Adrenal gland (tissue), 12 donors: ENCODE results near the gene GTPBP1. TPM values are rescaled to one million over a fixed set of nuclear protein-coding genes. Genes with fewer than 3 reads are reported as not detected.
A peak's percentile ranks its signal among the peaks of the same experiment; 100 is the strongest.

Experiments
- DNase-seq, 7 donors: peaks; one replicate each; pipeline ENCODE4 v3.0.0-alpha.2; 2019 to 2020
- H3K27ac ChIP-seq, 5 donors: fragments of 200-600 bp; sonication (generic) in 4 of 5; 1 replicate in 3 of 5; 2 replicates in 2 of 5; pipeline versions ENCODE4 v1.5.1 to v1.8.0; 2016 to 2020; ENCODE audit warnings: mild to moderate bottlenecking in 1 of 5
- H3K27me3 ChIP-seq: fragments of 200-600 bp; 2 replicates; pipeline ENCODE4 v1.8.0; 2021
- H3K36me3 ChIP-seq, 2 donors: fragments of 200-600 bp; replicated peaks in 1 of 2; 1 replicate in 1 of 2; 2 replicates in 1 of 2; pipeline versions ENCODE4 v1.5.1 to v1.8.0; 2018 to 2022
- H3K4me1 ChIP-seq, 2 donors: fragments of 200-600 bp; replicated peaks in 1 of 2; 1 replicate in 1 of 2; 2 replicates in 1 of 2; pipeline versions ENCODE4 v1.5.1 to v1.8.0; 2018 to 2021
- H3K4me3 ChIP-seq, 4 donors: fragments of 200-600 bp; sonication (generic) in 3 of 4; one replicate each; pipeline ENCODE4 v1.5.1; 2016 to 2018
- H3K9me3 ChIP-seq, 3 donors: fragments of 200-600 bp; sonication (generic) in 1 of 3; replicated peaks in 1 of 3; 1 replicate in 2 of 3; 2 replicates in 1 of 3; pipeline versions ENCODE4 v1.5.1 to v1.8.0; 2016 to 2021
- CTCF ChIP-seq, 6 experiments: fragments of 450-650 bp in 4 of 6; fragments of 200-600 bp in 2 of 6; sonication (generic) in 1 of 6; IDR thresholded peaks; 1 replicate in 5 of 6; 2 replicates in 1 of 6; pipeline versions ENCODE4 v1.5.1 to v1.8.0; 2016 to 2021; ENCODE audit warnings: antibody characterized with exemption in 6 of 6, mild to moderate bottlenecking in 2 of 6, moderate library complexity in 1 of 6
- POLR2A ChIP-seq, 2 donors: fragments of 450-650 bp; IDR thresholded peaks; one replicate each; pipeline ENCODE4 v1.6.1; 2017; ENCODE audit warnings: antibody characterized with exemption in 2 of 2, mild to moderate bottlenecking in 2 of 2, moderate library complexity in 1 of 2
- WGBS, 4 donors: extraction: QIAGEN DNeasy Blood & Tissue Kit in 2 of 4; methylation state at CpG; one replicate each; pipeline versions ENCODE4 v1.1.5 to v1.1.7; 2013 to 2017; 5-methylcytosine and 5-hydroxymethylcytosine counted together
- intact Hi-C, 2 donors: fragments of 100-400 bp; cut with DNase I; formaldehyde crosslinking; loops; one replicate each; pipeline versions ENCODE4 v1.14.1 to v1.15.0; 2022 to 2023
- polyA plus RNA-seq, 3 donors: library from polyadenylated mRNA; stranded (reverse); fragments of 200-250 nt in 2 of 3; fragments of 350-450 nt in 1 of 3; fragmentation: Illumina TruSeq in 1 of 3; extraction: RNeasy Lipid Tissue Mini Kit (QIAGEN cat#74804) in 1 of 3; gene quantifications; one replicate each; pipeline ENCODE4 v1.2.3, GENCODE V29; 2013 to 2014
- total RNA-seq, 9 donors: library from RNA; depleted of rRNA in 4 of 9; stranded (reverse); fragments of >200 nt in 4 of 9; fragments of 120-200 nt in 1 of 9; fragmentation: NEBNext Ultra II Directional in 1 of 9; extraction: Animal tissue kit (Norgen Biotek cat#: 25700) in 1 of 9; gene quantifications; one replicate each; pipeline versions ENCODE4 v1.1.0 to v1.2.4, GENCODE V29; 2013 to 2023
- donor health status: healthy with polysubstance abuse.
- donor health status: Bipolar disorder and iron deficiency.
- donor health status: DM: yes; HTN: yes; CAD: no.
- donor health status: DM: no; HTN: no; CAD: no.
- donor health status: DM: no; HTN: no; CAD: no.
- donor health status: DM: yes; HTN: yes; CAD: no.

GTPBP1 gene
- total and polyA plus RNA-seq, 12 donors, result 14.0 to 56.9 (median 37.0) TPM

- H3K27me3 ChIP-seq, result no peaks in the 10 kb centered on the region
- no peaks in the 10 kb centered on the region for H3K9me3 ChIP-seq
- H3K36me3 ChIP-seq, result peaks cover 0 to 72% of the 10 kb centered on the region in 2 donors
- no peak for TF ChIP-seq CTCF (IDR thresholded peaks at IDR 0.05)
- TF ChIP-seq POLR2A (IDR thresholded peaks at IDR 0.05), result no peak
- 82 to 89% (median 86%) methylated on average over 11 to 17 of the region's 17 CpGs for WGBS, 4 donors
- intact Hi-C loops, result no loop called here
- no peak for DNase-seq
- peaks cover 18 to 27% of the 10 kb centered on the region in 2 donors for H3K4me1 ChIP-seq
- H3K4me3 ChIP-seq, result no peak overlapping the region
- H3K27ac ChIP-seq, result no peak overlapping the region
Observed at GRCh38 chr22:38750638-38751037, 44.9 kb downstream of the GTPBP1 start.

DNA sequence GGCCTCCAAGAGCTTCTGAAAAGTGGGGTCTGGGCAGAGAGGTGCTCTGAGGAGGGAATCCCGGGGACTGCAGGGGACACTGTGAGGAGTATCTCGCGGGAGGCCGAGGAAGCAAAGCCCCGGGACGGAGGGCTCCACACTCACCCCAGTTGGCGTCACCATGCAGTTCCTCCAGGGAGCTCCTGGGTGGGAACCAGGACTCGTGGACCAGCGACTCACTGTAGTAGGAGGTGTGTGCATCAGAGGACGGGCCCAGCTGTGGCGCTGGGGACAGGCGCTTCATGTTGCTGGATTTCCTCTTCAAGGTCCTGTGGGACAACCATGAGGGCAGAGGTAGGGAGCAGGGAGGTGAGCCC is 45.3 kb downstream of the GTPBP1 start:
- H3K4me1 ChIP-seq, result peaks cover 19 to 27% of the 10 kb centered on the region in 2 donors
- intact Hi-C loops, result no loop called here
- no peak for DNase-seq
- no peaks in the 10 kb centered on the region for H3K9me3 ChIP-seq
- H3K27ac ChIP-seq, result peak overlapping the region in 1 of 5 donors; percentile 46
- TF ChIP-seq CTCF (IDR thresholded peaks at IDR 0.05), result no peak
- TF ChIP-seq POLR2A (IDR thresholded peaks at IDR 0.05), result no peak
- H3K27me3 ChIP-seq, result no peaks in the 10 kb centered on the region
- no peak overlapping the region for H3K4me3 ChIP-seq
- 80 to 88% (median 86%) methylated on average over 8 to 12 of the region's 12 CpGs for WGBS, 4 donors
- peaks cover 0 to 68% of the 10 kb centered on the region in 2 donors for H3K36me3 ChIP-seq

DNA sequence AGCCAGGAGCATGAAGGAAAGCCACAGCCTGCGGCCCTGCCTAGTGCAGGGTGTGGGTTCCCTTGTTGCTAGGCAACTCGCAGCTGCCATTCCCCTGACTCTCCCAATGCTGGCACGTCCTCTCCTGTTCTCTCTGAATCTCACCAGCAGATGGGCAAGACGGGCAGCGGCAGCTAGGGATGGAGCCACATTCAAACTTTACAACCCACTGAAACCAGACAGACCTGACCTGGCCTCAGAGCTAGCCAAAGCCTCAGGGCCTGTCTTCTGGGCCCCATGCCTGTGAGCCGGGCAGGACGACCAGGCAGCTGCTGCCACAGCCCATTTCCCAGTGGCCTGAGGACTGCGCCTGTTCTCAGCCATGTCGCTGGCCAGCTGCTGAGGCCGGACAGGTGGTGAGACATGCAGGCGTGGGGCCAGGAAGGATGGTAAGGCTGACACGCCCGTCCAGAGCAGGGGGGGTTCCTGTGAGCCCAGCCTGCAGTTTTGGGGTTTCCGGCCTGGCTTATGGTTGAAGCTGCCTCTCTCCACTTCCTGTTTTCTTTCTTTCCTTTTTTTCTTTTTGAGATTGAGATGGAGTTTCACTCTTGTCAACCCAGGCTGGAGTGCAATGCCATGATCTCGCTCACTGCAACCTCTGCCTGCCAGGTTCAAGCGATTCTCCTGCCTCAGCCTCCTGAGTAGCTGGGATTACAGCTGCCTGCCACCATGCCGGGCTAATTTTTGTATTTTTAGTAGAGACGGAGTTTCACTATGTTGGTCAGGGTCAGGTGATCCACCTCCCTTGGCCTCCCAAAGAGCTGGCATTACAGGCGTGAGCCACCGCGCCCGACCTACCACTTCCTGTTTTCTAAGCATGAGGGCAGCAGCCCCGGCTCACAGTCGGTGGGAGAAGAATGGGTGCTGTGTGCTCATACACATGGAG is 45.9 kb downstream of the GTPBP1 start:
- intact Hi-C loops, result no loop called here
- Histone ChIP-seq H3K27ac (peak overlapping the region in 2 of 5 donors; percentile 23 to 46), H3K9me3 (no peaks in the 10 kb centered on the region), H3K27me3 (no peaks in the 10 kb centered on the region), H3K36me3 (peaks cover 0 to 61% of the 10 kb centered on the region in 2 donors), H3K4me1 (peaks cover 25 to 33% of the 10 kb centered on the region in 2 donors), H3K4me3 (no peak overlapping the region)
- peak in 2 of 7 donors; percentile 41 to 59 for DNase-seq
- no peak for TF ChIP-seq CTCF (IDR thresholded peaks at IDR 0.05)
- no peak for TF ChIP-seq POLR2A (IDR thresholded peaks at IDR 0.05)
- WGBS, 4 donors, result 69 to 75% (median 72%) methylated on average over 21 to 24 of the region's 24 CpGs

- H3K27me3 ChIP-seq, result no peaks in the 10 kb centered on the region
- WGBS, 4 donors, result 18 to 31% (median 25%) methylated on average over 9 to 12 of the region's 12 CpGs
- H3K9me3 ChIP-seq, result no peaks in the 10 kb centered on the region
- peak overlapping the region; percentile 85 to 100 (median 94) for H3K27ac ChIP-seq
- intact Hi-C loops, result no loop called here
- H3K36me3 ChIP-seq, result peaks cover 0 to 37% of the 10 kb centered on the region in 2 donors
- DNase-seq, result peak; percentile 38 to 86 (median 54)
- H3K4me3 ChIP-seq, result peak overlapping the region in 1 of 4 donors; percentile 82
- TF ChIP-seq POLR2A (IDR thresholded peaks at IDR 0.05), result no peak
- no peak for TF ChIP-seq CTCF (IDR thresholded peaks at IDR 0.05)
- H3K4me1 ChIP-seq, result peaks cover 25 to 33% of the 10 kb centered on the region in 2 donors
Observed at GRCh38 chr22:38753948-38754750, 48.4 kb downstream of the GTPBP1 start.
